Stimulated activated CD8-positive, alpha-beta memory T cell treated with anti-CD3 and anti-CD28 coated beads, Interleukin-2, amount 100 ng/mL, for 1 hour (primary cell): ENCODE results near the gene ATP10B.
"Not testable (repeated sequence)": the region's sequence is repeated elsewhere in the genome, so short reads cannot be mapped to it uniquely, and the experiment has no call there.

Experiments used
- DNase-seq, 2 donors: peaks; one replicate each; pipeline ENCODE4 v3.0.0-alpha.2; 2020; ENCODE audit warnings: low read depth in 2 of 2

Gene ATP10B, protein sequence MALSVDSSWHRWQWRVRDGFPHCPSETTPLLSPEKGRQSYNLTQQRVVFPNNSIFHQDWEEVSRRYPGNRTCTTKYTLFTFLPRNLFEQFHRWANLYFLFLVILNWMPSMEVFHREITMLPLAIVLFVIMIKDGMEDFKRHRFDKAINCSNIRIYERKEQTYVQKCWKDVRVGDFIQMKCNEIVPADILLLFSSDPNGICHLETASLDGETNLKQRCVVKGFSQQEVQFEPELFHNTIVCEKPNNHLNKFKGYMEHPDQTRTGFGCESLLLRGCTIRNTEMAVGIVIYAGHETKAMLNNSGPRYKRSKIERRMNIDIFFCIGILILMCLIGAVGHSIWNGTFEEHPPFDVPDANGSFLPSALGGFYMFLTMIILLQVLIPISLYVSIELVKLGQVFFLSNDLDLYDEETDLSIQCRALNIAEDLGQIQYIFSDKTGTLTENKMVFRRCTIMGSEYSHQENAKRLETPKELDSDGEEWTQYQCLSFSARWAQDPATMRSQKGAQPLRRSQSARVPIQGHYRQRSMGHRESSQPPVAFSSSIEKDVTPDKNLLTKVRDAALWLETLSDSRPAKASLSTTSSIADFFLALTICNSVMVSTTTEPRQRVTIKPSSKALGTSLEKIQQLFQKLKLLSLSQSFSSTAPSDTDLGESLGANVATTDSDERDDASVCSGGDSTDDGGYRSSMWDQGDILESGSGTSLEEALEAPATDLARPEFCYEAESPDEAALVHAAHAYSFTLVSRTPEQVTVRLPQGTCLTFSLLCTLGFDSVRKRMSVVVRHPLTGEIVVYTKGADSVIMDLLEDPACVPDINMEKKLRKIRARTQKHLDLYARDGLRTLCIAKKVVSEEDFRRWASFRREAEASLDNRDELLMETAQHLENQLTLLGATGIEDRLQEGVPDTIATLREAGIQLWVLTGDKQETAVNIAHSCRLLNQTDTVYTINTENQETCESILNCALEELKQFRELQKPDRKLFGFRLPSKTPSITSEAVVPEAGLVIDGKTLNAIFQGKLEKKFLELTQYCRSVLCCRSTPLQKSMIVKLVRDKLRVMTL (N-terminal part only)

DNA sequence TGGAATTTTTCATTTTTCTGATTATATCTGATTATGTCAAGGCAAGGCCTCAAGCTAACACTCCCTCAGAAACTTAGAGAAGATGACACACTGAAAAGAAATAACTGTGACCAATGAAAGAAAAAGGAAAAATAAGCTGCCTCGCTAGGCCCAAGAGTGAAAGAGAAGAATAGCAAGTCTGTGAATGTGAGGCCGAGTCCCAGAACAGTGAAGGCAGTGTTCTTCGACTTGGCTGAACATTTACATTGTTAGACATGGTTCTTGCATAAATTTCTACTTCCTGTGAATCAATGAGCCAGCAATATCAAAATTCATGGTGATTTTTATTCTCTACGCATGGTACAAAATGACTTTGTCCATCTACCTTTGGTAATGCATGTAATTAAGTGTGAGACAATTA lies at the start of gene ATP10B:
TSS of gene ATP10B (minus strand) at position 163 of the 400 bp plus-strand sequence. CDS start 164,137 bp downstream, outside the sequence.
- DNase-seq = no peak

DNA sequence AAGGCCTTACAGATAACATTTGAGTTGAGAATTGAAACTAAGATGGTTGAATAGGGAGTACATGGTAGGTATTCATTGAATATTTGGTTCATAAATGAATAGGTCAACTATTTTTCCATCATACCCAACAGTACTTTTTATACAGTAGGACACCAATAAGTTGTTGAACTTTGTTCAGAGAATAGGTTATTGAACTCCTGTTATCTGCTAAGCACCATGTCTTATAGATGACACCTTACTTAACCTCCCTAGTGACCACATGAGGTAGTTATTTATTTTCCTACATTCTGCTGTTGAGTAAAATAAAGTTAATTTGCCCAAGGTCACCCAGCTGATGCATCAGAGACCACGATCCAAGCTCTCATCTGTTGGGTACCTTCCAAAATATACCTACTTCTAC lies 49.6 kb upstream of the ATP10B start:
- no peak for DNase-seq

DNA sequence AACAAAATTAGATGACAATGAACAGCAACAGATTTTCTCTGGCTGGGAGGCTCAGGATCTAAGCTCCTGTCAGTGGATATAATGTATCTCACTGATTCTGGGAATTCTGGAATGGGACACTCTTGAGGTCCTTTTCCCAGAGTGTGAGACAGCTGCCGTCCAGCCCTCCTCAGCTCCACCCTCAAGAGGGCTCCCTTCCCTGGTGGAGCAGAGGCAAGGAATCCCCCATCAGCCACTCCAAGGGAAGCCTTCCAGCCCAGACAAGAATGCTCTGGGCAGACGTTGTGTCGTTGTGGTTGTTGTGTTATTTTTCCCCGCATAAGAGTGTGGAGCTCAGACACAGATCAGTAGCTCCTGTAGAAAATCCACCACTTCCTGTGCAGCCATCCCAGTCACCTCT lies 47.7 kb upstream of the ATP10B start:
- DNase-seq = no peak

DNA sequence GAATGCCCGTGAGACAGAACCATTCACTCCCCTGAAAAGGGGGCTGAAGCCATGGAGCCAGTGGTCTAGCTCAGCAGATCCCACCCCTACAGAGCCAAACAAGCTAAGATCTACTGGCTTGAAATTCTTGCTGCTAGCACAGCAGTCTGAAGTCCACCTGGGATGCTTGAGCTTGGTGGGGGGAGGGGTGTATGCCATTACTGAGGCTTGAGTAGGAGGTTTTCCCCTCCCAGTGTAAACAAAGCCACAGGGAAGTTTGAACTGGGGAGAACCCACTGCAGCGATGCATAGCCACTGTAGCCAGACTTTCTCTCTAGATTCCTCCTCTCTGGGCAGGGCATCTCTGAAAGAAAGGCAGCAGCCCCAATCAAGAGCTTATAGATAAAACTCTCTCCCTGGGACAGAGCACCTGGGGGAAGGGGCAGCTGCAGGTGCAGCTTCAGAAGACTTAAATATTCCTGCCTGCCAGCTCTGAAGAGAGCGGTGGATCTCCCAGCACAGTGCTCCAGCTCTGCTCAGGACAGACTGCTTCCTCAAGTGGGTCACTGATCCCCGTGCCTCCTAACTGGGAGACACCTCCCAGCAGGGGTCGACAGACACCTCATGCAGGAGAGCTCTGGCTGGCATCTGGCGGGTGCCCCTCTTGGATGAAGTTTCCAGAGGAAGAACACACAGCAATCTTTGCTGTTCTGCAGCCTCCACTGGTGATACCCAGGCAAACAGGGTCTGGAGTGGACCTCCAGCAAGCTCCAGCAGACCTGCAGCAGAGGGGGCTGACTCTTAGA lies 41.4 kb upstream of the ATP10B start:
- DNase-seq = not testable (repeated sequence)

DNA sequence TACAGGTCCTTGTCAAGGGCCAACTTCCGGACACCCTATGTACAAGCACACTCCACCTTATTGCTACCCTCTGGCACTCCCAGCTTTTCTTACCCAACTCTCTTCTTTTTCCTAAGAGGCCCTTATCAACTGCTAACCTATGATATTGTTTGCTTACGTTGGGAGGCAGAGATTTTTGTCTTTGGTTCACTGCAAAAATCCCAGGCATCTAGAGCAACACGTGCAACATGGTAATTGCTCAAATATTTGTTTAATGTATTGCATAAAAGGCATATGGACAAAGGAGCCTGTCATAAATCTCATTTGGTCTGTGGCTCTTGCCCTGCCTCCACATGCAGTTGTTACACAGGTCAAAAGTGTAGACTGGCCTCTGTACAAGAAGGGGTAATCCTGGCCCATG lies 35.8 kb upstream of the ATP10B start:
- no peak for DNase-seq

DNA sequence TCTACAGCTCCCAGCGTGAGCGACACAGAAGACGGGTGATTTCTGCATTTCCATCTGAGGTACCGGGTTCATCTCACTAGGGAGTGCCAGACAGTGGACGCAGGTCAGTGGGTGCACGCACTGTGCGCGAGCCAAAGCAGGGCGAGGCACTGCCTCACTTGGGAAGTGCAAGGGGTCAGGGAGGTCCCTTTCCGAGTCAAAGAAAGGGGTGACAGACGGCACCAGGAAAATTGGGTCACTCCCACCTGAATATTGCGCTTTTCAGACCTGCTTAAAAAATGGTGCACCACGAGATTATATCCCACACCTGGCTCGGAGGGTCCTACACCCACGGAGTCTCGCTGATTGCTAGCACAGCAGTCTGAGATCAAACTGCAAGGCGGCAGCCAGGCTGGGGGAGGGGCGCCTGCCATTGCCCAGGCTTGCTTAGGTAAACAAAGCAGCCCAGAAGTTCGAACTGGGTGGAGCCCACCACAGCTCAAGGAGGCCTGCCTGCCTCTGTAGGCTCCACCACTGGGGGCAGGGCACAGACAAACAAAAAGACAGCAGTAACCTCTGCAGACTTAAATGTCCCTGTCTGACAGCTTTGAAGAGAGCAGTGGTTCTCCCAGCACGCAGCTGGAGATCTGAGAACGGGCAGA lies 21.7 kb upstream of the ATP10B start:
- DNase-seq = not testable (repeated sequence)

DNA sequence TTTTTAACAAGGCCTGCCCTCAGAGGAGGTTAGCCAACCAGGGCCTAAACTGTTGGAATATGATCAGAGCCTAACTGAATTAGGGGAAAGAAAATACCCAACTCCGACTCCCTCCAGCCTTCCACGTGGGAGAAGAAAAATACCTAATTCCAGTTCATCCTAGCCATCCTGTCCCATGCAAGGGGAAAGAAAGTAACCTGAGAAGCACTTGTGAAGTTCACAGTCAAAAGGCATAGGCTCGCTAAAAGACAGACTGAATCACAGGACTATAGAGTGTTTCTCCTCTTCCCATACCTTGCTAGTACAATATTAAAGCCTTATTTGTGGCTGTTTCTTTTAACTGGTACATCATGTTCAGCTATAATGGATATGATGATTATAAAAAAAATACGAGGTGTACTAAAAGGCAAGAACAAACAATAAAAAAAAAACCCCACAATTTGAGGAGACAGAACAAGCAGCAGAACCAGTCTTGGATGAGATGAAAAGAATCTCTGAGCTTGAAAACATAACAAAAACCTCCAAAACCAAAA lies 18.0 kb upstream of the ATP10B start:
- DNase-seq = no peak

DNA sequence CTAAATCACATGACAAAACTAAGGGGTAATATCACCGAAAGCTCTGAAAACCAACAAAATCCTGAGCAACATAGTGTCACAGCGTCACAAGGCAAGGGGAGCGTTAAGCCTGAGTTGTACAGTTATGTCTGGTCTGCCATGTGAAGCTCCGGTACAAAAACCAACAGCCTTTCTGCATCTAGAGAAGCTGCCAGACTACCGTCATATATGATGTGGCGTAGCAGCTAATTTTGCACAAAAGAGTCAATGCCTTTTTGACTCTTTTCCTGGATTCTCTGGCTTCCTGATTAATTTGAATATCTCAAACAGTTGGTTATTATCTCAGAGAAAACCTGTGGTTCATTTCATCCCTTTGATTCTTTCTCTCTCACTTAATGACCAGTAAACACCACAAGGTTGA lies 16.0 kb upstream of the ATP10B start:
- no peak for DNase-seq

DNA sequence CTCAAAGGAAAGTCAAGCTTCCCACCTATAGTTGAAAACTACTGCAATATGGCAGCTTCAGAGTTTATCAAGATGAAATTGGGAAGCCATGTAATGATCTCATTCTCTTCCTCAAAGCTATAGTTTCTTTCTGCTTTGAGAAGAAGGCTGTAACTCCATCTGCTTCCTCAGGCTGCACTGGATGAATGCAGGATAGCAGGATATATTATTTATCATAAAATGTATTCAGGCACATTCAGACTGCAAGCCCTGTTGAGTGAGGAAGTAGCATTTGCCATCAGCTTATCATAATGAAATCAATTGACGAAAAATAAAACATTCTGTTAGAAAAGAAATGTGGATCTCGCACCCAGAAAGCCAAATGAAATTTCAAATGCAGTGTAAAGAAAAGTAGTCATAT lies 560 bp downstream of the ATP10B start:
- DNase-seq = no peak

DNA sequence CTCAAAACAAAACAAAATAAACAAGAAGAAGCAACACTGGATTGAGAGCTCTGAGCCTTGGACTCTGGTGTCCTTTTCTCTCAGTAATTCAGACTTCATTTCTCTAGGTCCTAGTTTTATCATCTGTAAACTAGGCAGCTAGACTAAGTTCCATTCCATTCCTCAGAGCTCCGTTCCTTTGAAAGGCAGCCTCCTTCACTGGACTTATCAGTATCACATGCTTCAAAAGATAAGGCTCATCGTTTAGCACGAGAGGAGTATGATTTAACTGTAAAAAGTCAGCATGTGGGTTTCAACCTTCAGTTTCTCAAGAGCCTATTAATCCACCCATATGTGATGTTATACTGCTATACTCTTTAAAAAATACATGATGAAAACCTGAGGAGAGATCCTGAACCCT lies 1.6 kb downstream of the ATP10B start:
- DNase-seq = no peak

DNA sequence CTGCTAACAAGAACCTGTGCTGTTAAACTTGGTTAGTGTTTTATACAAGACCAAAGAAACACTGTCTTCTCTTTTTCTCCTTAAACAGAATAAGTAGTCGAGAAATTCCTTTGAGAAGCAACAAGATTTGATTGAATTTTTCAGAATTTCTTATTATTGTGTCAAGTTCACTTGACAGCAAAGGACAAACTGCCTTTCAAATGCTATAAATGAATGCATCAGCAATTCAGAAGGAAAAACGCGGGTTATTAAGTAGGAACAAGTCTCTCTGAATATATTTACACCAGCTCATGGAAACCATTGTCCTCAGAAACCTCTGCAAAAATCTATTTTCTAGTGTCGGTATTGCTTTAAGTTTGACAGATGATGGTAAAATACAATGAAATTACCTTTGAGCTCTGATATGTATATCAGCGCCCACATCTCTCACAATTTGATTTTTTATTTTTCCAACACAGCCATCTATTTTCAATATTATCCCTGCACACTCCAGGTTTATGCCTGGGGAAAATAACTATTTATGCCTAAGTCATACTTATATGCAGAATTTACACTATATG lies 4.4 kb downstream of the ATP10B start:
- no peak for DNase-seq

DNA sequence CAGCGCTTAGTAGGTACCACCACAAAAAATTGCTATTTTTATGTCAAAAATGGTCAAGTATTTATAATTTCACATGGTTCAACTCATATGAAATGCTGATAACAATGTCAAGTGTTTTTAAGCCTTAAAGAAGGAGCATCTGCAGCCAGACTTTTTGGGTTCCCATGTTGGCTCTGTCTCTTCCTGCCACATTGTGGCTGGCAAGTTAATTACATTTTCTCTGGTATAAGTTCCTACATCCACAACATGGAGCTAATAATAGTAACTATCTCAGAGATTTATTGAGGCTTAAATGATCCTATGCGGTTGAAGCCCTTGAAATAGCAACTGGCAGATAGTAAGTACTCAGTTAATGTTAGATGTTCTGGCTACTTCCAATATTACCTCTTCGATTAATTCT lies 5.4 kb downstream of the ATP10B start:
- no peak for DNase-seq

DNA sequence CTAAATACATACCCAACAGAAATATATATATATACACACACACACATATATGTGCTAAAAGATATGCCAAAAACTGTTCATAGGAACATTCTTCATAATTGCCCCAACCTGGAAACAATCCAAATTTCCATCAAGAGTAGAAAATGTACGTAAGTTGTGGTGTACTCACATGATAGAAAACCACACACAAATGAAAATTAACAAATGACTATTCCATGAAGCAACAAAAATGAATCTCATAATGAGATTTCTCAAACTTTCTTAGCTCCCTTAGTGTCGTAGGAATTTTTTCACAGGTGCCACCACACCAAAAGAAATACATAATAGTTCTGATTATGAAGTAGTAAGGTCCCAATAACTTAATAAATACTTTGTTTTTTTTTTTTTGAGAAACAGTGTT lies 7.8 kb downstream of the ATP10B start:
- DNase-seq = no peak

DNA sequence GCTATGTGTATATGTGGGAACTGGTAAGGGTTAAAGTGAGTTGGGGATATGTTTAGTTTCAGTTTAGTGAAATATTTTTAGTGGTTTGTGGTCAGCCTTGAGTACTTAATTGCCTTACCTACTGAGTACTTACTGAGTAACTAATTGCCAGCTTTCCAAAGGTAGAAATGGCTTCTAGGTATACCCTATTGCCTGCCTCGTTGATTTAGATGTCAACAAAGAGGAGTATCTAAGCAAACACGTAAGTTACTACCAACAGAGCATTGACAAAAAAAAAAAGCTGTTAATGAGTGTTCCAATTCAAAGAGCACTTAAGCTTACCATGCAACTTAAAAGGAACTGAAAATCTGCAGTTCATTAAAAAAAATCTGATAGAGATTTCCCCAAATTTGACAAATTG lies 8.8 kb downstream of the ATP10B start:
- DNase-seq = no peak

DNA sequence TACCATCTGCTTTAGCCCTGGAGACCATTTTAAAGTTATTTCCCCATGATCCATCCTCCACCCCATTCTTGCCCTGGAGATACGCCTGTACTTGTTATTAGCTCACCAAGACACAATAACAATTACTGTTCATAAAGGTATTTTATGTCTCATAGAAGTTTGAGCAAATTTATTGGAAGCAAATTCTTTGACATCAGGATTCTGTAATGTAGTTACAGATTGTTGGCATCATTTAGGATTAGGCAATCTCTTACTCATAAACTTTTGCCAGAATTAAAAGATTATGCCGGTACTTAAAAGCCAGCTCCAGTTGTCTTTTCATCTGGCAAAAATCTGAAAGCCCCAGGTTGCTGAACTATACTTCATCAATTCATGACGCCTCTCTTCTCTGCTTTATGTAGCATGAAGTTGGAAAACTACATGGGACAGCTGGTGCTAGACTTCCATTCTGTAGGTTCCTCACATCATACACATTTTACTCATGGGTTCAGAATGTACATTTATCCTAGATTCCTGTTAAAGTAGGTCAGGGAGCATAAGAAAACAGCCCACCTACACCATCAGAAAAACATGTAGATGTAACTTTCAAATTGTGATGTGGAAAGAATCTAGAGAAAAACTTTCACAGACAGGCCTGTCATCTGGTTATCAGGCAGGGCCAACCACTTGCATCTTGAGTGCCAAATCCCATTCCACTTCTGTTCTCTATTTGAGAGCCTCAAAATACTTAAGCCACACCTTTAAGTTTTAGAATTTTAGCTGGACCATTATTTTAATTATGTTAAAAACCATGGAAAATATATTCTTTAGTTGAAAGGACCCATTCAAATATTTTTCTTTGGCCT lies 14.0 kb downstream of the ATP10B start:
- DNase-seq = no peak

DNA sequence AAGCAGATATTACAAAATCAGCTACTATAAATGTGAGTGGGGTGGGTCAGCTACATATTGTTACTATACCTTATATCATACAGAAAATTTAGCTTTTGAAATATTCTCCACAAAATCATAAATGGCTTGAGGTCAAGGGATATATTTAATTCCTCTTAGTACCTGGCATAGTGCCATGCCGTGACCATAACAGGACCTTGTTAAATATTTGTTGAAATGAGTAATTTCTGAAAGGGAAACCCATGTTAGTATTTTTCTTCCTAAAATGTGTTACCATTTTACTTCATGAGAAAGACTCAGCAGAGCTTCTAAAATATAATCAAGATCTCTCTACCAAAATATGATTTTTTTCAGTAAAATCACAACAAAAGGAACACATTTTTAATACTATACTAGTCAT lies 14.8 kb downstream of the ATP10B start:
- DNase-seq = no peak

DNA sequence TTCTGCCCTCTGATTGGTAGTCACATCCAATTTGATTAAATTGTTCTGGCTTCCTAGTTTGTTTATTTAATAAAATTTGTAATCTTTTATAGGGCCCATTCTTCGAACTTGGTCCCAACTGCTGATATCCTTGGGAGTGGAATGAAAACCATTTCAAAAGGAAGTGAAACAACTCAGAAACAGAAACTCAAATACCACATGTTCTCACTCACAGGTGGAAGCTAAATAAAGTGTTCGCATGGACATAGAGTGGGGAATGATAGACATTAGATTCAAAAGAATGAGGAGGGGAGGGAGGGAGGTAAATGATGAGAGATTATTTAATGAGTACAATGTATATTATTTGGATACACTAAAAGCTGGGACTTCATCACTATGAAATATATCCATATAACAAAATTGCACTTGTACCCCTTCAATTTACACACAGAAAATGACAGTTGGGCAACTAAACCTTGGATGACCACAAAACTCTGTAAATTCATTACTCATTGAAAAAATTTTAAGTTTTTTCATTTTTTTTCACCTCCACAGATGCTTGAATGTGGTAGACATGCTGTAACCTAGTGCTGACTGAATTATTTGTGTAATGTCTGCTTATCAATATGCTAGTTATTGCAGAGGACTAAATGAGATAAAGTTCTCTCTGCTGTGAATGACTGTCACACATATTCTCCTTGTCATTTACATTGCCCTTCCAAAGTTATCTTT lies 16.0 kb downstream of the ATP10B start:
- DNase-seq = no peak

DNA sequence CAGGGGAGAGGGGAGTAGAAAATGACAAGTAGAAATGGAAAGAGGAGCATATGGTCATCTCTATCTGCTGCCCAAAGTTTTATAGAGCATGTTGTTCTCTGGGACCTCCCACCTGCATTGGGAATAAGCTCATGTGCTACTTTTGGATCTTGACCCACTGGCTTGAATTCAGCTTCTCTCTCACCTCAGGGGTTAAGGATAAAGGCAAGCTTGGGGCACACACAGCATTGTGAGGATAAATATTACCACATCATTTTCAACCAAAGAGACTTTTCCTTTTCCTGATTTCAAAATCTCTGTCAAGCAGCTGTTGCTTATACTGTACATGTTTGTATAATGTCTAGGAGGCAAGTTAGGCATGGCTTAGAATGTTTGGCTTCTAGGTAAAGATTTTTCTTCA lies 16.6 kb downstream of the ATP10B start:
- no peak for DNase-seq

DNA sequence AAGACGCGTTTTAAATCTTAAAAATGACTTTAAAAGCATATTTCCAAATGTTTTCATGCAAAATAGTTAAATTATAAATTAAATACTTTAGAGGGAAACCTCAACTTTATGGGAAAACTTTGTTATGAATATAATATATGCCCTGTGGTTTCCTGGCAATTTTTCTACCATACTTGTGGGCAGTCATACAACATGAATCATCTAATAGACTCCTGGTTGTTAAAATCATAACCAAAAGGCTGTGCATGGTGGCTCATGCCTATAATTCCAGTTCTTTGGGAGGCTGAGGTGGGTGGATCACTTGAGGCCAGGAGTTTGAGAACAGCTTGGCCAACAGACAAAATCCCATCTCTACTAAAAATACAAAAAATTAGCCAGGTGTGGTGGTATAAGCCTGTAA lies 18.2 kb downstream of the ATP10B start:
- DNase-seq = no peak
